Common myeloid progenitor, CD34-positive (primary cell): ENCODE measurements around the gene PDGFRB.

Source experiments
- CTCF ChIA-PET: fragments of 350-600 bp; sonication (Branson Sonifier 250); formaldehyde crosslinking; loops from one replicate; lab custom pipeline; 2021; ENCODE audit warnings: antibody characterized with exemption; lab: Charles Lee
- POLR2A ChIA-PET: fragments of 350-600 bp; sonication (Branson Sonifier 250); formaldehyde crosslinking; loops from one replicate; lab custom pipeline; 2021; ENCODE audit warnings: antibody characterized with exemption; lab: Charles Lee
- DNase-seq, 3 donors: peaks; one replicate each; pipeline versions ENCODE4 v3.0.0 to v3.0.0-alpha.2; 2013
- H3K27ac ChIP-seq, 2 experiments: 1 replicate in 1 of 2; 2 replicates in 1 of 2; pipeline ENCODE4 v1.7.0; 2013; ENCODE audit warnings: inconsistent platforms in 2 of 2, low read length in 2 of 2, mild to moderate bottlenecking in 2 of 2, low read depth in 1 of 2, moderate library complexity in 1 of 2; ENCODE audit not compliant: severe bottlenecking in 2 of 2, insufficient read depth in 1 of 2, poor library complexity in 1 of 2
- H3K27me3 ChIP-seq, 5 experiments: replicated peaks in 2 of 5; 1 replicate in 3 of 5; 2 replicates in 2 of 5; pipeline versions ENCODE4 v1.6.1 to v1.7.0; 2013; ENCODE audit warnings: low read length in 4 of 5, mild to moderate bottlenecking in 2 of 5, moderate library complexity in 2 of 5, inconsistent platforms in 1 of 5; ENCODE audit not compliant: insufficient read depth in 5 of 5, control insufficient read depth in 4 of 5
- H3K36me3 ChIP-seq, 4 experiments: 1 replicate in 2 of 4; 2 replicates in 2 of 4; pipeline versions ENCODE4 v1.6.1 to v1.7.0; 2013; ENCODE audit warnings: low read length in 3 of 4, control low read depth in 1 of 4, mild to moderate bottlenecking in 1 of 4; ENCODE audit not compliant: control insufficient read depth in 4 of 4, insufficient read depth in 4 of 4
- H3K4me1 ChIP-seq, 4 experiments: 1 replicate in 3 of 4; 2 replicates in 1 of 4; pipeline versions ENCODE4 v1.6.1 to v1.7.1; 2013; ENCODE audit warnings: low read length in 3 of 4, mild to moderate bottlenecking in 3 of 4, control low read depth in 1 of 4, inconsistent platforms in 1 of 4, moderate library complexity in 1 of 4; ENCODE audit not compliant: control insufficient read depth in 4 of 4, insufficient read depth in 4 of 4; ENCODE audit errors: control extremely low read depth in 1 of 4
- H3K4me3 ChIP-seq, 7 experiments: 1 replicate in 4 of 7; 2 replicates in 3 of 7; pipeline versions ENCODE4 v1.5.1 to v1.7.0; 2013; ENCODE audit warnings: mild to moderate bottlenecking in 7 of 7, low read length in 6 of 7, moderate library complexity in 6 of 7, inconsistent platforms in 2 of 7, low read depth in 2 of 7, control low read depth in 1 of 7; ENCODE audit not compliant: insufficient read depth in 4 of 7, control insufficient read depth in 1 of 7; ENCODE audit errors: extremely low read depth in 1 of 7
- H3K9me3 ChIP-seq, 5 experiments: 1 replicate in 4 of 5; 2 replicates in 1 of 5; pipeline versions ENCODE4 v1.6.1 to v1.7.1; 2013; ENCODE audit warnings: low read length in 4 of 5, mild to moderate bottlenecking in 2 of 5, inconsistent platforms in 1 of 5, low read depth in 1 of 5, moderate library complexity in 1 of 5; ENCODE audit not compliant: control insufficient read depth in 4 of 5, insufficient read depth in 2 of 5; ENCODE audit errors: control extremely low read depth in 1 of 5
- WGBS: methylation state at CpG from one replicate; pipeline ENCODE4 v1.1.5; 2013; ENCODE audit not compliant: insufficient coverage; 5-methylcytosine and 5-hydroxymethylcytosine counted together

Gene PDGFRB

DNA sequence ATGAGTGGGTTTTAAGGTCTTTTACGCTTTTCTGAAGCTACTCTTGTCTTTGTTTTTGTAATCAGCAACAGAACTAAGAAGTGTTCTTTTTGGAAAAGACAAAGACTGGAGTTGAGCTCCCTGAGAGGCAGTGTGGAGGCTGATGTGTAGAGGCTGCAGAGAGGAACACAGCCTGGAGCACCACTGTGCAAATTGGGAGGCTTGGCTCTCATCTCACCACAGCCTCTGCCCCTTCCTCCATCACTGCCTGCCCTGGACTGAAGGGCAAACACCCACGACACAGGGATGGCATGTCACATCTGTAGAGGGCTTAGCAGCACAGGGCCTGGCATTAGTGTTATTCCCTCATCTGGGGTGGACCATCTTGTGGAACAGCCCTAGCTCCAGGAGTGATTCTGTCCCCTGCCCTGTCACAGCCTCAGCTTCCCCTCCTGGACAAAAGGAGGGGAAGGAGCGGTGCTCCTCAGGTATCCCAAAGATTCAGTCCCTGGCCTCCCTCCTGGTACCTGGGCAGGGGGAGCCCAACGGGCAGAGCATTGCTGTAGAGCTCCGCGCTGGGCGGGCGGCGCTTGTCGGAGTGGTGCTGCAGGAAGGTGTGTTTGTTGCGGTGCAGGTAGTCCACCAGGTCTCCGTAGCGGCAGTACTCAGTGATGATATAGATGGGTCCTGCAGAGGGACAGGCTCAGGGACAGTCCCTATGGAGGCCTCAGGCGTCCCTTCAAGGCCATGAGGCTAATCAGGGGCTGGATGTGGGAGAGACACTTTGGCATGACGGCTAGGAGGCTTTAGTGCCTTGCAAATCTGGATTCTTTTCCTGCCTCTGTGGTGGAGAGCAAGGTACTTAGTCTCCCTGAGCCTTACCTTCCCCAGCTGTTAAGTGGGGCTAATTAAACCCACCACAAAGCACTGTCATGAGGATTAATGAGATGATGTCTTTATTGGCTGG is 32.8 kb downstream of the PDGFRB start:
- H3K9me3 ChIP-seq = no peaks in the 10 kb centered on the region
- no peak for DNase-seq

DNA sequence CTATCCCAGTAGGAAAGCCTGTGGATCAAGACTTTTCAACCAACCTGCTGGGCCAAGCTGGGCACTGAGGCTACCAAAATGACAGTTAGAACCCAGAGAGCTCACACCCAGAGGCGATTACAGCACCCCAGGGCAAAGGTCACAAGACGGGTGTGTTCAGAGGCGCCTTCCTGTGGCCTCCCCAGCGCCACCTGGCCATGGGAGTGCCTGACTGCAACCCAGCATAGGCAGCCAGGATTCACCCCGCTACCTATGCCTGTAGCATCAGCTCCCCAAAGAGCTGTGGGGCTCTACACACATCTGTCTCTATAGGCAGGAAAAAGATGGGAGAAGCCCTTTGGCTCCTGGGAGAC is 33.5 kb downstream of the PDGFRB start:
- POLR2A ChIA-PET = no interaction called here
- H3K4me3 ChIP-seq = no peak overlapping the region
- CTCF ChIA-PET = interaction anchor here (0.6 to 9.6 kb wide), 18 partner anchors 10 to 482 kb away, joined by 3 to 70 read pairs (median 5); no protein-coding TSS in a partner anchor
- 63% methylated on average over 5 of the region's 5 CpGs for WGBS
- no peaks in the 10 kb centered on the region for H3K27me3 ChIP-seq
- H3K36me3 ChIP-seq = no peaks in the 10 kb centered on the region
- no peaks in the 10 kb centered on the region for H3K9me3 ChIP-seq
- no peak overlapping the region for H3K27ac ChIP-seq
- DNase-seq = peak; percentile 39 to 63 (median 57)
- H3K4me1 ChIP-seq = peaks cover 0 to 12% (median 8%) of the 10 kb centered on the region in 4 experiments

More for the DNA sequence above, 32.8 kb downstream of the PDGFRB start:
- ChIA-PET CTCF (interaction anchor here (0.6 to 9.6 kb wide), 23 partner anchors 8 to 483 kb away, joined by 3 to 70 read pairs (median 4); no protein-coding TSS in a partner anchor), POLR2A (no interaction called here)
- WGBS = 98% methylated on average over 14 of the region's 15 CpGs
- H3K4me1 ChIP-seq = peaks cover 0 to 12% (median 8%) of the 10 kb centered on the region in 4 experiments
- no peaks in the 10 kb centered on the region for H3K36me3 ChIP-seq
- no peak overlapping the region for H3K4me3 ChIP-seq
- H3K27me3 ChIP-seq = no peaks in the 10 kb centered on the region
- no peak overlapping the region for H3K27ac ChIP-seq

DNA sequence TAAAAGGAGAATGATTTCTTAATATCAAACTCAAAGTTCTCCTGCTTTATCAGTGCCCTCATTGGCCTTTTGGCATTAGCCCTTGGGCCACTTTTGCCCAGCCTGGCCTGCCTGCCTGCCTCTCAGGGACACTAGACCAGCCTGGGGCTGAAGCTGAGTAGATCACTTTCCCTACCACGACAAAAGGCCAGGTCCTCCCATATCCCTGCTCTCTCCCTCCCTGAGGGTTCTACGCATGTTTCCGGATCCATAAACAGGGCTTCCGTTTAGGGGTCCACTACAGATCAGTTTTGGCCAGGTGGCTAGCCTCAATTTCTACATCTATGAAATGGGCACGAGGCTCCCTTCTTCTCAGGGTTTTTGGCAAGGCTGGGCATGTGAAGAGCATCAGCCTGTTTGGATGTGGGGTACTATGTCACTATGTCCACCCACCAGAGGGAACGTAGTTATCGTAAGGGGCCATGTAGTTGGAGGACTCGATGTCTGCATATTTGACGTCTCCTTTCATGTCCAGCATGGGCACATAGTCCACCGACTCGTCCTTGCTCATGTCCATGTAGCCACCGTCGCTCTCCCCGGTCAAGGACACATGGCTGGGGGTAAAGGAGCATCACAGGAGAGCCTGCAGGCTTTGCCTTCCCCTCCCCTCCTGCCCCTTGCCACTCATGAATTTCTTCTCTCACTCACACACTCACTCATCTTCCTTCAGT is 34.0 kb downstream of the PDGFRB start:
- H3K36me3 ChIP-seq = no peaks in the 10 kb centered on the region
- H3K4me1 ChIP-seq = peaks cover 0 to 12% (median 9%) of the 10 kb centered on the region in 4 experiments
- no peak overlapping the region for H3K27ac ChIP-seq
- ChIA-PET POLR2A (no interaction called here), CTCF (interaction anchor here (0.8 to 9.6 kb wide), 20 partner anchors 10 to 481 kb away, joined by 3 to 70 read pairs (median 5); no protein-coding TSS in a partner anchor)
- H3K9me3 ChIP-seq = no peaks in the 10 kb centered on the region
- H3K4me3 ChIP-seq = no peak overlapping the region
- 97% methylated on average over 14 of the region's 14 CpGs for WGBS
- no peaks in the 10 kb centered on the region for H3K27me3 ChIP-seq
- DNase-seq = no peak

DNA sequence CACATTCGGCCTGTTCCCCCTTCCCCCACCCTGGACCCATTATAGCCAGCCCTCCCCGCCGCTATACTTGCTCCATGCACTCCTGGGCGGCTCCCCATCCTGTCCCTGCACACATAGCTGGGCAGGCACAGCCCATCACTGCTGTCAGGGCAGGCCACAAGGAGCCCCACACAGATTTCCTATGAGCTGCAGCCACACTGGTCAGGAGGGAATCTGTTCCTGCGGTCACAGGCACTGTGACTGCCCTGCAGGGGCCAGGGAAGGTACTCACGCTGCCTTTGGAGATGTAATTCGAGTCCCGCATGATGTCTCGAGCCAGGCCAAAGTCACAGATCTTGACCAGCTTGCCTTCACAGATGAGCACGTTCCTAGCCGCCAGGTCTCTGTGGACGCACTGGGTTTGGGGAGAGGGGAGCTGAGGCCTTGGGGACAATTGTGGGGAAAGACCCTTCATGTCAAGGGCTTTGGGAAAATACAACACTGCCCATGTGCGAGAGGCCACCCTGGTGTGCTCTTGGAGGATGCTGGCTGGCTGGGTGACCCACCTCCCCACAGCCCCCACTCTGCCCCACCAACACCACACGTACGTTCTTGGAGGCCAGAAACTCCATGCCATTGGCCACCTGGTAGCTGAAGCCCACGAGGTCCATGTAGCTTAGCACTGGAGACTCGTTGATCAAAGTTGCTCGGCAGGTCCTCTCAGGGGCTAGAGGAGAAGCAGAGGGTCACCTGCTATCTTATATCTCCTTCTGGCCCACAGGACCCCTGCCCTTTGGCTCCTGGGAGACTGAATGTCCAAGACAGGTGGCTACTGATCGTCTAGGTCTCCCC is 34.8 kb downstream of the PDGFRB start:
- Histone ChIP-seq H3K27me3 (no peaks in the 10 kb centered on the region), H3K4me3 (no peak overlapping the region), H3K4me1 (peaks cover 0 to 14% (median 11%) of the 10 kb centered on the region in 4 experiments), H3K9me3 (no peaks in the 10 kb centered on the region), H3K27ac (no peak overlapping the region), H3K36me3 (no peaks in the 10 kb centered on the region)
- 97% methylated on average over 14 of the region's 19 CpGs for WGBS
- CTCF ChIA-PET = interaction anchor here (0.9 to 9.6 kb wide), 15 partner anchors 7 to 228 kb away, joined by 3 to 70 read pairs (median 4); partner anchors contain the start of genes HMGXB3 and TIGD6
- no peak for DNase-seq
- POLR2A ChIA-PET = interaction anchor here (0.6 kb wide), 1 partner anchor 89 kb away, joined by 4 read pairs; no protein-coding TSS in a partner anchor

DNA sequence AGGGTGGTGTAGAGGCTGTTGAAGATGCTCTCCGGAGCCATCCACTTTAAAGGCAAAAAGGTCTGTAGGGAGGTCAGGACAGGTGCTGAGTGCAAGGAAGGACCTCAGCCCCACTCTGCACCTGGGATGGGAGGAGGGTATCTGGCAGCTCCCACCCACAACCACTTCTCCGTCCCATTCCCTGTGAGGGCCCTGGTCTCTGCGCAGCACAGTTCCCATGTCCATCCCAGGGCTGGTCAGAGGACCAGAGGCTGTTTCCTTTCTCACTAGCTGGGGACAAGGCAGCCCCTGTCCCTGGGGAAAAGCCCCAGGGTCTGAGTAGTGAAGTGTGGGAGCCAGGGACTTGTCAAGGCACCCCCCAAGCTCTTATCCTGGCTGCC is 35.6 kb downstream of the PDGFRB start:
- Histone ChIP-seq H3K27me3 (no peaks in the 10 kb centered on the region), H3K4me1 (peaks cover 0 to 22% (median 18%) of the 10 kb centered on the region in 4 experiments), H3K36me3 (no peaks in the 10 kb centered on the region), H3K9me3 (no peaks in the 10 kb centered on the region), H3K4me3 (no peak overlapping the region), H3K27ac (no peak overlapping the region)
- ChIA-PET CTCF (interaction anchor here (0.9 to 9.6 kb wide), 19 partner anchors 8 to 229 kb away, joined by 3 to 70 read pairs (median 4); partner anchors contain the start of genes HMGXB3 and TIGD6), POLR2A (interaction anchor here (0.6 kb wide), 1 partner anchor 88 kb away, joined by 4 read pairs; no protein-coding TSS in a partner anchor)
- 88% methylated on average over 3 of the region's 3 CpGs for WGBS
- no peak for DNase-seq

DNA sequence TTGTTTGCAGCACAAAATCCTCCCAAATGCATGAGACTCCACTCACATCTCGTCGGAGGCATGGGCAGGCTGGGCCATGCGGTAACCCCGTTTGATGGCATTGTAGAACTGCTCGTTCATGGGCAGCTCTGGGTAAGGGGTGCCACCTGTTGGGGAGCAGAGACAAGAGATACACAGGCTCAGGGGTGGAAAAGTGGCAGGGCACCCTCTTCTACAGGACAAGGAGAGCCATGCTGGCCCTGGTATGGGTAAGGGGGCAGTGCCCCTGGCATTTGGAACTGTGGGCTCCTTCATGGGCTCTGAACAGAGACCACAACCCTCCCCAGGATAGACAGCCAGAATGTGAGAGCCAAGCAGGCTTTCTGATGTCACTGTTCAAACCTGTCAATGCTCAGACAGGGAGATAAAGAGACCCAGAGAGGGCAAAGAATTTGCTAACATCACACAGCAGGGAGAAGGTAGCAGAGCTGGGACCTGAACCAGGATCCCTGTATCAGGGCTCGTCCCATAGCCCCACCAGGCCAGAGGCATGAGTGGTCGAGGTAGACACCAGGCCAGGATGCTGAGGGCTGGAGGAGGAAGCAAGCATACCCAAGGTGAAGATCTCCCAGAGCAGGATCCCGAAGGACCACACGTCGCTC is 36.1 kb downstream of the PDGFRB start:
- no peaks in the 10 kb centered on the region for H3K36me3 ChIP-seq
- CTCF ChIA-PET = interaction anchor here (0.7 to 9.6 kb wide), 33 partner anchors 8 to 284 kb away, joined by 3 to 70 read pairs (median 5); partner anchors contain the start of genes CSF1R, HMGXB3 and TIGD6
- no peaks in the 10 kb centered on the region for H3K27me3 ChIP-seq
- H3K27ac ChIP-seq = no peak overlapping the region
- POLR2A ChIA-PET = no interaction called here
- DNase-seq = peak; percentile 55 to 70 (median 69)
- H3K4me1 ChIP-seq = peaks cover 0 to 25% (median 21%) of the 10 kb centered on the region in 4 experiments
- H3K9me3 ChIP-seq = no peaks in the 10 kb centered on the region
- H3K4me3 ChIP-seq = no peak overlapping the region
- 61% methylated on average over 10 of the region's 10 CpGs for WGBS
